Measurements from ENCODE around the gene NEURL1B. TPM values are rescaled to one million over a fixed set of nuclear protein-coding genes. Genes with fewer than 3 reads are reported as not detected.
"Not testable (repeated sequence)": the region's sequence is repeated elsewhere in the genome, so short reads cannot be mapped to it uniquely, and the experiment has no call there.

The NEURL1B gene
- total RNA-seq, 1 donor from 2014 or later, result 1.3 TPM

GRCh38 chr5:172676914-172677475 lies 35.9 kb downstream of the NEURL1B start:
- intact Hi-C loops (cut with micrococcal nuclease), result no loop called here

DNA sequence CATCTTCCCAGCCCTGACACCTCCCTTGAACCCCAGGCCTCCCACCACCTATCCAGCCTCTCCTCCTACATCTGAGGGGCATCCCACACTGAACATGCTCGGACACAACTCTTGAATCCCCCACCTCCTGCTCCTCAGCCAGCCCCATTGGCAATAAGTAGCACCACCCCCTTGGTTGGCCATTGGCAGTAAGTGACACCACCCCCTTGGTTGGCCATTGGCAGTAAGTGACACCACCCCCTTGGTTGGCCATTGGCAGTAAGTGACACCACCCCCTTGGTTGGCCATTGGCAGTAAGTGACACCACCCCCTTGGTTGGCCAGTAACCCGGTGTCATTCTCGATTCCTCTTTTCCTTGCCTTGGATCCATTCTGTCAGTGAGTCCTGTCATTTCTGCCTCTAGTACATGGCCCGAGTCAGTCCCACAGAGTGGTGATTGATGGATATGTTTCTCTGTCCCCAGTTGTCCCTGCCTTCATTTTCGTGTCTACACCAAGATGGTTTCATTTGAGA lies 37.4 kb downstream of the NEURL1B start:
- intact Hi-C loops (cut with micrococcal nuclease), result not testable (repeated sequence)

GRCh38 chr5:172678902-172679301 lies 37.8 kb downstream of the NEURL1B start:
- intact Hi-C loops (cut with micrococcal nuclease), result no loop called here

DNA sequence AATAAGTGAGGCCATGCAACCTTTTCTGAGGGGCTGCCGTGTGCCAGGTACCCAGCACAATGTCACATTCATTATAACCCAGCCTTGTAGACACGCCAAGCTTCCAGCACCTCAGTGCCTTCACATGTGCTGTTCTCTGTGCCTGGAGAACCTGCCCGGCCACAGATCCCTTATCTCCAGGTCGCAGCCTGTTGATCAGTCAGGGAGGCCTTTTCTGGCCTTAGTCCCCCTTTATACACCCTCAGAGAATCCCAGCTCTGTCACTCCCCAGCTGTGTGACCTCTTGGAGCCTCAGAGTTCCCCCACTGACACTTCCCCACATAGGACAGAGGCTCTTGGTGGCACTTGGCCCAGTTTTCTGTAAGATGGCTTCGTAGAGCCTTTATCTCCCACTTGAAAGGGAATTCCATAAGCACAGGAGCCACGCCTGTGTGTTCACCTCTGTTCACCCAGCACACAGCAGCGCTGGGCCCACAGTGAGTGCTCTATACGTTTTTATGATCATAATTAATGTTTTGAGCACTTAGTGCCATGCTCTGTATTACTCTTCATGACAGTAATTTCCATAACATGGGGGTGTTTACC lies 38.7 kb downstream of the NEURL1B start:
- intact Hi-C loops (cut with micrococcal nuclease), result no loop called here

DNA sequence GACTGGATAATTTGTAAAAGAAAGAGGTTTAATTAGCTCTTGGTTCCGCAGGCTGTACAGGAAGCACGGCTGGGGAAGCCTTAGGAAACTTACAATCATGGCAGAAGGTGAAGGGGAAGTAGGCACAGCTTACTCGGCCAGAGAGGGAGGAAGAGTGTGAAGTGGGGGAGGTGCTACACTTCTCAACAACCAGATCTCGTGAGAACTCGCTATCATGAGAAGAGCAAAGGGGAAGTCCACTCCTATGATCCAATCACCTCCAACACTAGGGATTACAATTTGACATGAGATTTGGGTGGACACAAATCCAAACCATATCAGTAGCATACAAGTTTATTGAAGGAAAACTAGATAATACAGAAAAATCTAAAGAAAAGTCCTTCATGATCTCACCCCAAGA lies 39.9 kb downstream of the NEURL1B start:
- intact Hi-C loops (cut with micrococcal nuclease), result no loop called here

DNA sequence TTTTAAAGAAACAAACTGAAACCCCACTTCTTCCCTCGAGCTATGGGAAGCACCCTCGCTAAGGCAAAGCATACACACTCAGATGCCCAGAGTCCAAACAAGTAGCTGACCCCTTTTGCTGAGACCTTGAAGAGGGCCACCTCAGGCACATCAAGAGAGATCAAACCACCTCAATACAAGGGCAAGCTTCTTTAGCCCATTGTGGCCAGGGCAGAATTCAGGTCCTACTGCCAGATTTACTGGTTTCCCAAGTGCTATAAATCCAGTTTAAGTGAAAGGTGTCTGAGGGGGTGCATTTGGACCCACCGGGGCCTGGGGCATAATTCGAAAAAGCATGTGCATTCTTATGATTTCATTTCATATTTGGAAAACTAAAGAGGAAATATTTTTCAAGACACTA lies 40.4 kb downstream of the NEURL1B start:
- intact Hi-C loops (cut with micrococcal nuclease), result no loop called here

- intact Hi-C loops (cut with micrococcal nuclease), result no loop called here
Observed at GRCh38 chr5:172683264-172683644, 42.2 kb downstream of the NEURL1B start.

- intact Hi-C loops (cut with micrococcal nuclease), result no loop called here
Observed at GRCh38 chr5:172683645-172684471, 42.8 kb downstream of the NEURL1B start.

DNA sequence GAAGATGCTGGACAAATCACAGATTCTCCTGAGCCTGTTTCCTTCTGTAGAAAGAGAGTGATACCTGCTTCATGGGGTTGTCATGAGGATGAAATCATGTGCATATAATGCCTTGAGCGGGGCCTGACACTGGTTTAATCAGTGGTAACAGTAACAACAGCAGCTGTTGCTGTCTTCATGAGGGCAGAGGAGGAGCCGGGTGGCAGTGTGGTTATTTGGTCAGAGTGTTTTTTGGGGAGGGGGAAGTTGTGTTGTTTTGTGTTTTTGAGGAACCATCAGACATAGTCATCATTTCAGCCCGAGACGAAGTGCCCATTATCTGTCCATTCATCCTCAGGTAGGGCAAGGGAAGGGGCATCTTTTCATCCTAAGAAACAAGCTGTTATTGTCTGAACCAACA lies 44.0 kb downstream of the NEURL1B start:
- intact Hi-C loops (cut with micrococcal nuclease), result no loop called here

GRCh38 chr5:172686111-172686510 lies 45.0 kb downstream of the NEURL1B start:
- intact Hi-C loops (cut with micrococcal nuclease), result no loop called here

DNA sequence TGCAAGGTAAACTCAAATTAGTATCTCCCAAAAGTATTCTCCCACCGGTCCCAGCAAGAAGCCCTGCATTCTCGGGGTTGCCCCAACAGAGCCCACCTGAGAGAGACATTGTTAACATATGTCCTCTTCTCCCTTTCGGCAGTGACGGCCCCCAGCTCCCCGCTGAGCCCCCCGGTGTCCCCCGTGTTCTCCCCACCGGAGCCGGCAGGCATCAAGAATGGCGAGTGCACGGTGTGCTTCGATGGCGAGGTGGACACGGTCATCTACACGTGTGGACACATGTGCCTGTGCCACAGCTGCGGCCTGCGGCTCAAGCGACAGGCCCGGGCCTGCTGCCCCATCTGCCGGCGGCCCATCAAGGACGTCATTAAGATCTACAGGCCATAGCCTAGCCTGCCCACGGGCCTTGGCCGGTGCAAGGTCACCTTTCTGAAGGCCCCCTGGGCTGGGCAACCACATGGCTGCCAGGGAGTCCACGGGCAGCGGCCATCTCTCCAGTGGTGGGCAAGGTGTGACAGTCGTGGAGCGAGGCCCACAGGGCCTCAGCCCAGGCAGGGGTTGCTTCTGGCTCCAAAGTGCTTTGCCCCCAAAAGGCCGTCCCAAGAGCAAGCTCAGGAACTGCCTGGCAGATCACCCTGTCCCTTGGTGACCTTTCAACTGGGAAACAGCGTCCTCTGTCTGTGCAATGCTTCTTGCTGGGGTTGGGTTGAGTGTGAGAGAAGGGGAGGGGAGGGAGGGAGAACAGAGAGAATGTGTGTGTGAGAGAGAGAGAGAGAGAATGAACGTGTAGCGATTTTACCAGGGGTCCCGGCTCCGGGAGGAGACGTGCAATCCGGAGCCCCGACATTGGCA lies 45.7 kb downstream of the NEURL1B start:
- intact Hi-C loops (cut with micrococcal nuclease), result no loop called here

DNA sequence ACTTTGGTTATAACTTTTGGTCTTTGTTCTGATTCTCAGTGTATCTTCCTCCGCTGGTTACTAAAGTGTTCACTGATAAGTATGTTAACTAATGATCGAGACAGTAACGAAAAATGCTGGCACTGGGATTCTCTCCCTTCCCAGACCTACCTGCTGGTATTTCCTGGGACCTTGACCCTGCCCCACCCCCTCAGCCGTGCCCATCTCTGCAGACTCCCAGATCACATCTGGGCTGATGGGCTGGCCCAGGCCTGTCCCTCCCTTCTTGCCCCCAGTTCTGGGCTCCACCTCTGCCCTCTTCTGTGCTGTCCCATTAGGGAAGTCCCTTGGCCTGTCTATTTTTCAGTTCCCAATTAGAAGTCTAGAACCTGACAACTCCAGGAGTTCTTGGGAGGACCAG lies 46.9 kb downstream of the NEURL1B start:
- intact Hi-C loops (cut with micrococcal nuclease), result loop anchor here (2.0 kb wide), 1 partner anchor 209 kb away; no protein-coding TSS in a partner anchor

GRCh38 chr5:172688349-172689217 lies 47.5 kb downstream of the NEURL1B start:
- intact Hi-C loops (cut with micrococcal nuclease), result loop anchor here (2.0 kb wide), 1 partner anchor 210 kb away; no protein-coding TSS in a partner anchor

DNA sequence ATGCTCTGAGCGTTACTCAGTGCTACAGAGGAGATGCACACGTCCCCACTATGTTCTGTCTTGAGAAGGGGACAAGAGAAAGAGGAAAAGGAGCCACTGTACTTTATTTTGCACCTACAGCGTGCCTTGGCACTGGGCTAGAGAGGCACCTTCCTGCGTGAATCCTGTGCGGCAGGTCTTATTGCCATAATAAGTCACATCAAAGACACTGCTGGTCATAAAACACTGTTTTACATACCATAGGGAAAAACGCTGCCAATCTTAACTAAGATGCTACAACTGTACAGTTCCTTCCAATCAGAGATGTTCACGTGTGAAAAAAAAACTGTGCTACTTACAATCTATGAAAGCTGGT lies 48.1 kb downstream of the NEURL1B start:
- intact Hi-C loops (cut with micrococcal nuclease), result loop anchor here (2.0 kb wide), 1 partner anchor 210 kb away; no protein-coding TSS in a partner anchor

DNA sequence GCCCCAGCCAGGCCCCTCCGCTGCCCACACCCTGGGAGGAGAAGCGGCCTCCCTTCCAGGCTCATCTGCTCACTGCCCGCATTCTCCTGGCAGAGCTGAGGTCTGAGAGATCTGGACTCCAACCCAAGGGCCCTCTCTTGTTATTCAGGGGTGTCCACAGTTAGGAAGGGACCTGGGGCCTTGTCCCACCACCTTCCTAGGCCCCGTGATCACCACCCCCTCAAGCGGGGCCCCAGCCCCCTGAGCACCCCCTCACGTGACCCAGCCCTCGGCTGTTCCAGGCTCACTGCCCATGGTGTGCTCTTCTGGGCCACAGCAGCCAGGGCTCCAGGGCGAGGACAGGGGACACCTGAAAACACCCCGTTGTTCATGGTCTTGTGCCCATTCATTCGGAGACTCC lies 48.7 kb downstream of the NEURL1B start:
- intact Hi-C loops (cut with micrococcal nuclease), result loop anchor here (2.0 kb wide), 1 partner anchor 211 kb away; no protein-coding TSS in a partner anchor

DNA sequence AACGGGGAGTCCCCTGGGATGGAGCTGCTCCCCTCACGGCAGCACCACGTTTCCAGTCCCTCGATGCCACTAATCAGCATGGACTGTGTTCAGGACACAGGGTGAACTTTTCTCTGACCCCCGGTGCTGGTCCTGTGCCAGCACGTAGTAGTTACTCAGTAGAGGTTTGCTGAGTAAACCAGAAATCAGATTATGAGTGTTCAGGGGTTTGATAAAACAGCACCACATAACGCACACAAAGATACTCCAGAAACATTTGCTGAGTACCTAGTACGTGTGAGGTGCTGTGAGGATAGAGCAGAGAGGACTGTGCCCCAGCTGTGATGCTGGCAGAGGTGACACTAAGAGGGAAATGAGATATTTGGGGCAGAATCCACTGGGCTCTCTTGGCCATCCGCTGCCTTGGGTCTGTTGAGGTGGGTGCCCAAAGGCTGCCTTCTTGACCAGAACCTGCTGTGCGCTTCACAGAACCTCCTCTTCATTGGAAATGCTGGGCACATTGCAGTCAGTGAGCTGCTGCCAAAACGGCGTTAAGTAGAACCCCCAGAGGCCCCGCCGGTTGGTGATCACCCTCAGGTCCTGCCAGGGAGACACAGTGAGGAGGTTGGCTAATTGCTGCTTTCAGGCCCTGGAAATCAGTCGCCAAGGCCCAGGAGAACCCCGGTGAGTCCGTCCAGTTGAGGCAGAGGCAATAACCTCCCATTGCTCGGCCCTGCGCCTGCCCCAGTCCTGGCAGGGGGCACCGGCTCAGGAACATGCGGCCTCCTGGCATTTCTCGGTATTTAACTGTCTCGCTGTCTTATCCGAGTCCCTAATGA lies 49.4 kb downstream of the NEURL1B start:
- intact Hi-C loops (cut with micrococcal nuclease), result no loop called here

GRCh38 chr5:172691886-172692285 lies 50.8 kb downstream of the NEURL1B start:
- intact Hi-C loops (cut with micrococcal nuclease), result no loop called here

DNA sequence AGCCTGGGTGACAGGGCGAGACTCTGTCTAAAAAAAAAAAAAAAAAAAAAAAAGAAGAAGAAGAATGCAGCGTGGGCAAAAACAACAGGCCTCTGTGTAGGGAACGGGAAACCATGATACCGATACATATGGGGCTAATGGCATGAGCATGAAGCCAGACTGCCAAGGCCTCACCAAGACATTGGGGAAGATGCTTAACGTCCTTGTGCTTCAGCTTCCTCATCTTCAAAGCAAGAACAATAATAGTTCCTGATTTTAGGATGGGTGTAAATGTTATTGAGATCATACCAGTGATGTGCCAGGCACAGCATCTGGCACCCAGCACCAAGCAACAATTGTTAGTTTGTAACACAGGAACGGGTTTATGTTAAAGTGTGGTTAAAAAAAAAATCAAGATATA lies 51.4 kb downstream of the NEURL1B start:
- intact Hi-C loops (cut with micrococcal nuclease), result no loop called here

GRCh38 chr5:172692981-172693380 lies 51.9 kb downstream of the NEURL1B start:
- intact Hi-C loops (cut with micrococcal nuclease), result no loop called here

GRCh38 chr5:172694061-172694460 lies 53.0 kb downstream of the NEURL1B start:
- intact Hi-C loops (cut with micrococcal nuclease), result no loop called here
